Smooth muscle cell (in vitro differentiated cells): ENCODE results near the gene ARHGEF28. TPM values are rescaled to one million over a fixed set of nuclear protein-coding genes. Genes with fewer than 3 reads are reported as not detected.

Source experiments
- DNase-seq: peaks from one replicate; lab custom pipeline; 2025; ENCODE audit not compliant: unreplicated experiment; lab: John Stamatoyannopoulos, UW
- H2AFZ ChIP-seq: fragments of 200-600 bp; sonication (generic); 2 replicates; pipeline ENCODE4 v1.6.0; 2016; ENCODE audit warnings: antibody characterized with exemption, low read depth, mild to moderate bottlenecking
- H3F3A ChIP-seq: fragments of 200-600 bp; sonication (generic); 2 replicates; pipeline ENCODE4 v1.6.0; 2017; ENCODE audit warnings: antibody characterized with exemption, low read depth
- H3K27ac ChIP-seq: fragments of 200-600 bp; sonication (generic); 2 replicates; pipeline ENCODE4 v1.5.1; 2016; ENCODE audit warnings: low read depth, mild to moderate bottlenecking
- H3K27me3 ChIP-seq: fragments of 200-600 bp; sonication (generic); 2 replicates; pipeline ENCODE4 v1.6.1; 2016; ENCODE audit warnings: low read depth, mild to moderate bottlenecking
- H3K36me3 ChIP-seq: fragments of 200-600 bp; sonication (generic); 2 replicates; pipeline ENCODE4 v1.5.1; 2016; ENCODE audit warnings: low read depth
- H3K4me1 ChIP-seq: fragments of 200-600 bp; sonication (generic); 2 replicates; pipeline ENCODE4 v1.5.1; 2016; ENCODE audit warnings: low read depth
- H3K4me2 ChIP-seq: fragments of 200-600 bp; sonication (generic); 2 replicates; pipeline ENCODE4 v1.6.0; 2016; ENCODE audit warnings: mild to moderate bottlenecking
- H3K4me3 ChIP-seq: fragments of 200-600 bp; sonication (generic); 2 replicates; pipeline ENCODE4 v1.5.1; 2016; ENCODE audit warnings: mild to moderate bottlenecking
- H3K79me2 ChIP-seq: fragments of 200-600 bp; sonication (generic); 2 replicates; pipeline ENCODE4 v1.6.0; 2016; ENCODE audit warnings: low read depth, mild to moderate bottlenecking
- H3K9ac ChIP-seq: fragments of 200-600 bp; sonication (generic); 2 replicates; pipeline ENCODE4 v1.6.0; 2016; ENCODE audit warnings: low read depth
- H3K9me3 ChIP-seq: fragments of 200-600 bp; sonication (generic); replicated peaks from 2 replicates; pipeline ENCODE4 v1.5.1; 2016; ENCODE audit warnings: low read depth
- H4K20me1 ChIP-seq: fragments of 200-600 bp; sonication (generic); 2 replicates; pipeline ENCODE4 v1.6.0; 2016; ENCODE audit warnings: low read depth
- CTCF ChIP-seq: fragments of 200-600 bp; sonication (generic); IDR thresholded peaks from 2 replicates; pipeline ENCODE4 v1.5.1; 2017; ENCODE audit warnings: borderline replicate concordance, mild to moderate bottlenecking, antibody characterized with exemption; ENCODE audit not compliant: insufficient read depth, poor library complexity, severe bottlenecking
- whole genome bisulfite sequencing: methylation state at CpG from one replicate; pipeline ENCODE4 v1.1.7; 2016; ENCODE audit warnings: low lambda C conversion rate; 5-methylcytosine and 5-hydroxymethylcytosine counted together
- polyA plus RNA-seq: library from polyadenylated mRNA; unstranded; fragments of >200 nt; fragmentation: Nextera tagmentation; extraction: Ambion mirVana; gene quantifications from 2 replicates; pipeline ENCODE4 v1.2.1, GENCODE V29; 2016
- total RNA-seq: library from RNA; depleted of rRNA; stranded (reverse); fragments of >200 nt; gene quantifications from 2 replicates; pipeline ENCODE4 v1.2.3, GENCODE V29; 2014

Gene ARHGEF28
- total and polyA plus RNA-seq, 2 experiments from 2014 or later, result 0.19 to 0.90 TPM

GRCh38 chr5:73705364-73705763 is 79.4 kb downstream of the ARHGEF28 start:
- no peaks in the 10 kb centered on the region for H3K36me3 ChIP-seq
- no peak overlapping the region for H3K9ac ChIP-seq
- no peak overlapping the region for H3K4me2 ChIP-seq
- H4K20me1 ChIP-seq, result no peaks in the 10 kb centered on the region
- H3K79me2 ChIP-seq, result no peaks in the 10 kb centered on the region
- H3K9me3 ChIP-seq, result no peaks in the 10 kb centered on the region
- peaks cover 27% of the 10 kb centered on the region for H3K27me3 ChIP-seq
- no peaks in the 10 kb centered on the region for H3F3A ChIP-seq
- H3K4me1 ChIP-seq, result no peaks in the 10 kb centered on the region
- no peak overlapping the region for H3K4me3 ChIP-seq
- H2AFZ ChIP-seq, result no peak overlapping the region
- DNase-seq, result no peak
- H3K27ac ChIP-seq, result no peak overlapping the region
- TF ChIP-seq CTCF, result no peak

GRCh38 chr5:73706963-73707362 is 81.0 kb downstream of the ARHGEF28 start:
- H3K4me1 ChIP-seq, result no peaks in the 10 kb centered on the region
- no peaks in the 10 kb centered on the region for H3K36me3 ChIP-seq
- DNase-seq, result no peak
- no peak overlapping the region for H3K9ac ChIP-seq
- H4K20me1 ChIP-seq, result no peaks in the 10 kb centered on the region
- TF ChIP-seq CTCF, result no peak
- no peaks in the 10 kb centered on the region for H3F3A ChIP-seq
- H3K4me2 ChIP-seq, result no peak overlapping the region
- no peaks in the 10 kb centered on the region for H3K79me2 ChIP-seq
- H3K27me3 ChIP-seq, result peaks cover 19% of the 10 kb centered on the region
- no peak overlapping the region for H3K27ac ChIP-seq
- WGBS, result 89% methylated on average over 5 of the region's 5 CpGs
- H2AFZ ChIP-seq, result no peak overlapping the region
- H3K4me3 ChIP-seq, result no peak overlapping the region
- no peaks in the 10 kb centered on the region for H3K9me3 ChIP-seq

- Histone ChIP-seq H3K36me3 (no peaks in the 10 kb centered on the region), H3K4me3 (no peak overlapping the region), H3K9me3 (no peaks in the 10 kb centered on the region), H3K9ac (no peak overlapping the region), H3K27ac (no peak overlapping the region), H3K4me1 (no peaks in the 10 kb centered on the region), H4K20me1 (no peaks in the 10 kb centered on the region), H3F3A (no peaks in the 10 kb centered on the region), H3K27me3 (peaks cover 28% of the 10 kb centered on the region), H3K79me2 (no peaks in the 10 kb centered on the region), H3K4me2 (no peak overlapping the region), H2AFZ (no peak overlapping the region)
- TF ChIP-seq CTCF, result no peak
- no peak for DNase-seq
- WGBS, result 92% methylated on average over 5 of the region's 5 CpGs
Measured at GRCh38 chr5:73709536-73710129, 83.6 kb downstream of the ARHGEF28 start.

GRCh38 chr5:73716284-73716808 is 90.3 kb downstream of the ARHGEF28 start:
- no peak overlapping the region for H2AFZ ChIP-seq
- H3F3A ChIP-seq, result no peaks in the 10 kb centered on the region
- H3K4me1 ChIP-seq, result no peaks in the 10 kb centered on the region
- 99% methylated on average over 3 of the region's 3 CpGs for WGBS
- no peak overlapping the region for H3K4me2 ChIP-seq
- no peaks in the 10 kb centered on the region for H3K36me3 ChIP-seq
- H3K27ac ChIP-seq, result no peak overlapping the region
- H3K9me3 ChIP-seq, result no peaks in the 10 kb centered on the region
- H3K9ac ChIP-seq, result no peak overlapping the region
- no peak for DNase-seq
- H3K4me3 ChIP-seq, result no peak overlapping the region
- H4K20me1 ChIP-seq, result no peaks in the 10 kb centered on the region
- peaks cover 25% of the 10 kb centered on the region for H3K27me3 ChIP-seq
- no peaks in the 10 kb centered on the region for H3K79me2 ChIP-seq
- no peak for TF ChIP-seq CTCF
